HCT116 (cell line): Measurements from ENCODE around the gene CYP4F2.

ENCODE experiments used
- EZH2phosphoT487 ChIP-seq: fragments of 200-600 bp; IDR thresholded peaks from 2 replicates; pipeline ENCODE4 v1.6.1; 2018; ENCODE audit warnings: antibody characterized with exemption, borderline replicate concordance
- POLR2A ChIP-seq: IDR thresholded peaks from 2 replicates; pipeline ENCODE4 v1.7.0; 2011; ENCODE audit warnings: borderline replicate concordance; ENCODE audit not compliant: insufficient read depth, insufficient read length; ENCODE audit errors: extremely low read depth
- POLR2AphosphoS5 ChIP-seq: IDR thresholded peaks from 2 replicates; pipeline ENCODE4 v1.6.1; 2011; ENCODE audit warnings: mild to moderate bottlenecking, low read depth, low read length, moderate library complexity
- SIN3A ChIP-seq: IDR thresholded peaks from 2 replicates; pipeline ENCODE4 v1.6.1; 2012; ENCODE audit warnings: low read depth
- YY1 ChIP-seq: IDR thresholded peaks from 2 replicates; pipeline ENCODE4 v1.6.1; 2011; ENCODE audit warnings: low read length, low read depth, moderate library complexity, mild to moderate bottlenecking; ENCODE audit not compliant: insufficient replicate concordance; ENCODE audit errors: extremely low read depth
- TF ChIP-seq, protein P1 (sequence below), 3 experiments: fragments of 200-600 bp in 1 of 3; sonication (generic) in 1 of 3; IDR thresholded peaks in 2 of 3; conservative IDR thresholded peaks in 1 of 3; 2 replicates each; pipeline ENCODE4 v1.5.1; 2012 to 2017; ENCODE audit warnings: low read depth in 2 of 3, low read length in 2 of 3, antibody characterized with exemption in 1 of 3, borderline replicate concordance in 1 of 3, control low read depth in 1 of 3, mild to moderate bottlenecking in 1 of 3, mixed read lengths in 1 of 3, mixed run types in 1 of 3, moderate library complexity in 1 of 3; ENCODE audit not compliant: insufficient read depth in 1 of 3
- TF ChIP-seq, protein P2 (sequence below): IDR thresholded peaks from 2 replicates; pipeline ENCODE4 v1.6.1; 2012; ENCODE audit warnings: low read depth

DNA sequence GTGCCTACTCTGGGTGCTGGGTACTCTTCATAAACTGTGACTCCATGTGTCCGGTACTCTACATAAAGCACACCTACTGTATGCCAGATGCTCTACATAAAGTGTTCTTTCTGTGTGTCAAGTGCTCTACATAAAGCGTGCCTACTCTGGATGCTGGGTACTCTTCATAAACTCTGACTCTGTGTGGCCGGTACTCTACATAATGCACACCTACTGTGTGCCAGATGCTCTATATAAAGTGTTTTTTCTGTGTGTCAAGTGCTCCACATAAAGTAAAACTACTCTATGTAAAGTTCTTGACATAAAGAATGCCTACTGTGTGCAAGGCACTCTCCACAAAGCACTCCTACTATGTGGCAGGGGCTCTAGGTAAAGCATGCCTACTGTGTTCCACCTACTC lies 38.3 kb upstream of the CYP4F2 start:
- TF ChIP-seq, protein P1, sequence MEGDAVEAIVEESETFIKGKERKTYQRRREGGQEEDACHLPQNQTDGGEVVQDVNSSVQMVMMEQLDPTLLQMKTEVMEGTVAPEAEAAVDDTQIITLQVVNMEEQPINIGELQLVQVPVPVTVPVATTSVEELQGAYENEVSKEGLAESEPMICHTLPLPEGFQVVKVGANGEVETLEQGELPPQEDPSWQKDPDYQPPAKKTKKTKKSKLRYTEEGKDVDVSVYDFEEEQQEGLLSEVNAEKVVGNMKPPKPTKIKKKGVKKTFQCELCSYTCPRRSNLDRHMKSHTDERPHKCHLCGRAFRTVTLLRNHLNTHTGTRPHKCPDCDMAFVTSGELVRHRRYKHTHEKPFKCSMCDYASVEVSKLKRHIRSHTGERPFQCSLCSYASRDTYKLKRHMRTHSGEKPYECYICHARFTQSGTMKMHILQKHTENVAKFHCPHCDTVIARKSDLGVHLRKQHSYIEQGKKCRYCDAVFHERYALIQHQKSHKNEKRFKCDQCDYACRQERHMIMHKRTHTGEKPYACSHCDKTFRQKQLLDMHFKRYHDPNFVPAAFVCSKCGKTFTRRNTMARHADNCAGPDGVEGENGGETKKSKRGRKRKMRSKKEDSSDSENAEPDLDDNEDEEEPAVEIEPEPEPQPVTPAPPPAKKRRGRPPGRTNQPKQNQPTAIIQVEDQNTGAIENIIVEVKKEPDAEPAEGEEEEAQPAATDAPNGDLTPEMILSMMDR (IDR thresholded peaks at IDR 0.05 in 2 of 3, conservative IDR thresholded peaks at IDR 0.05 in 1 of 3; ENCODE audit: borderline replicate concordance in 1 of 3, insufficient read depth in 1 of 3, low read depth in 2 of 3, low read length in 2 of 3), result no peak
- TF ChIP-seq, protein P2, sequence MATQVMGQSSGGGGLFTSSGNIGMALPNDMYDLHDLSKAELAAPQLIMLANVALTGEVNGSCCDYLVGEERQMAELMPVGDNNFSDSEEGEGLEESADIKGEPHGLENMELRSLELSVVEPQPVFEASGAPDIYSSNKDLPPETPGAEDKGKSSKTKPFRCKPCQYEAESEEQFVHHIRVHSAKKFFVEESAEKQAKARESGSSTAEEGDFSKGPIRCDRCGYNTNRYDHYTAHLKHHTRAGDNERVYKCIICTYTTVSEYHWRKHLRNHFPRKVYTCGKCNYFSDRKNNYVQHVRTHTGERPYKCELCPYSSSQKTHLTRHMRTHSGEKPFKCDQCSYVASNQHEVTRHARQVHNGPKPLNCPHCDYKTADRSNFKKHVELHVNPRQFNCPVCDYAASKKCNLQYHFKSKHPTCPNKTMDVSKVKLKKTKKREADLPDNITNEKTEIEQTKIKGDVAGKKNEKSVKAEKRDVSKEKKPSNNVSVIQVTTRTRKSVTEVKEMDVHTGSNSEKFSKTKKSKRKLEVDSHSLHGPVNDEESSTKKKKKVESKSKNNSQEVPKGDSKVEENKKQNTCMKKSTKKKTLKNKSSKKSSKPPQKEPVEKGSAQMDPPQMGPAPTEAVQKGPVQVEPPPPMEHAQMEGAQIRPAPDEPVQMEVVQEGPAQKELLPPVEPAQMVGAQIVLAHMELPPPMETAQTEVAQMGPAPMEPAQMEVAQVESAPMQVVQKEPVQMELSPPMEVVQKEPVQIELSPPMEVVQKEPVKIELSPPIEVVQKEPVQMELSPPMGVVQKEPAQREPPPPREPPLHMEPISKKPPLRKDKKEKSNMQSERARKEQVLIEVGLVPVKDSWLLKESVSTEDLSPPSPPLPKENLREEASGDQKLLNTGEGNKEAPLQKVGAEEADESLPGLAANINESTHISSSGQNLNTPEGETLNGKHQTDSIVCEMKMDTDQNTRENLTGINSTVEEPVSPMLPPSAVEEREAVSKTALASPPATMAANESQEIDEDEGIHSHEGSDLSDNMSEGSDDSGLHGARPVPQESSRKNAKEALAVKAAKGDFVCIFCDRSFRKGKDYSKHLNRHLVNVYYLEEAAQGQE, result no peak
- TF ChIP-seq POLR2AphosphoS5 (no peak), SIN3A (no peak), POLR2A (no peak), EZH2phosphoT487 (no peak), YY1 (no peak)
